Neural cell (in vitro differentiated cells): ENCODE measurements around the gene ESF1.

Source experiments
- CTCF ChIP-seq: fragments of 450-650 bp; IDR thresholded peaks from 2 replicates; pipeline ENCODE4 v1.5.1; 2014; ENCODE audit warnings: antibody characterized with exemption, mild to moderate bottlenecking, moderate library complexity; ENCODE audit not compliant: poor library complexity, severe bottlenecking
- MXI1 ChIP-seq: fragments of 450-650 bp; conservative IDR thresholded peaks from 2 replicates; pipeline ENCODE4 v1.6.1; 2014; ENCODE audit warnings: antibody characterized with exemption, mild to moderate bottlenecking; ENCODE audit not compliant: poor library complexity, severe bottlenecking

- TF ChIP-seq CTCF: no peak
- no peak for TF ChIP-seq MXI1
Measured at GRCh38 chr20:13825465-13825864, 40.7 kb upstream of the ESF1 start.
